ENCODE results near the gene TANGO2. TPM values are rescaled to one million over a fixed set of nuclear protein-coding genes. Genes with fewer than 3 reads are reported as not detected.

TANGO2 gene
- total RNA-seq, 1 experiment from 2014 or later, result 14.6 TPM

GRCh38 chr22:20039683-20040325 lies 18.9 kb downstream of the TANGO2 start:
- Histone ChIP-seq H3K27ac (ENCODE audit: insufficient read length, low read depth, low read length) (no peak overlapping the region), H4K20me1 (ENCODE audit: control insufficient read depth, insufficient read depth, insufficient read length) (no peaks in the 10 kb centered on the region), H4K5ac (ENCODE audit: insufficient read length, low read depth, low read length) (no peak overlapping the region), H3K9me3 (ENCODE audit: control insufficient read depth, low read depth, low read length) (no peaks in the 10 kb centered on the region), H3K4me1 (ENCODE audit: insufficient read depth, low read length) (no peaks in the 10 kb centered on the region), H2BK15ac (ENCODE audit: low read depth, low read length) (no peak overlapping the region), H4K8ac (replicated peaks; ENCODE audit: insufficient read length, low read depth, low read length) (no peak overlapping the region), H2BK5ac (ENCODE audit: insufficient read length, low read length) (no peak overlapping the region), H3K4ac (ENCODE audit: low read depth, low read length) (no peak overlapping the region), H3K4me2 (ENCODE audit: insufficient read depth, insufficient read length, low read length) (no peak overlapping the region), H2AFZ (ENCODE audit: low read length) (no peak overlapping the region), H2BK12ac (ENCODE audit: insufficient read length, low read depth, low read length) (no peak overlapping the region), H2BK120ac (ENCODE audit: low read depth, low read length, poor library complexity, severe bottlenecking) (no peak overlapping the region), H3K23ac (ENCODE audit: insufficient read length, low read depth, low read length) (no peak overlapping the region), H4K91ac (ENCODE audit: insufficient read length, low read depth, low read length) (no peak overlapping the region), H3K18ac (ENCODE audit: insufficient read length, low read depth, low read length) (no peak overlapping the region), H3K79me1 (ENCODE audit: insufficient read depth, low read depth, low read length, poor library complexity, severe bottlenecking) (no peaks in the 10 kb centered on the region), H2AK5ac (ENCODE audit: insufficient read length, low read length) (no peak overlapping the region), H3K79me2 (ENCODE audit: insufficient read depth, low read length) (no peaks in the 10 kb centered on the region), H3K27me3 (ENCODE audit: insufficient read depth, low read length) (no peaks in the 10 kb centered on the region; the same call in 1 of the 2 replicates), H2BK20ac (ENCODE audit: low read depth, low read length, poor library complexity, severe bottlenecking) (no peak overlapping the region), H3K14ac (ENCODE audit: insufficient read depth, low read length) (no peak overlapping the region), H3K9ac (ENCODE audit: extremely low read depth, insufficient read length, low read length) (no peak overlapping the region), H3K56ac (ENCODE audit: insufficient read length, low read depth, low read length) (no peak overlapping the region), H3T11ph (ENCODE audit: low read length) (no peak overlapping the region), H3K23me2 (ENCODE audit: insufficient read length, low read depth, low read length, poor library complexity, severe bottlenecking) (no peaks in the 10 kb centered on the region)
- DNase-seq, result no peak
- peaks cover 0 to 8% of the 10 kb centered on the region in 2 experiments; a peak in 2 of 4 replicates for H3K4me1 Mint-ChIP-seq
- no peaks in the 10 kb centered on the region for H3K9me3 Mint-ChIP-seq
- no peak for TF ChIP-seq CTCF (conservative IDR thresholded peaks at IDR 0.05)
- WGBS (ENCODE audit: extremely low coverage, insufficient read length, low lambda C conversion rate), result no CpG with 5 or more reads among the region's 9 CpGs
- 0 out of 7 replicates have a peak overlapping the region, but pooled peaks of 1 of the 3 experiments have one; percentile 33 for H3K27ac Mint-ChIP-seq
- H3K4me3 Mint-ChIP-seq, result no peak overlapping the region
- H3K27me3 Mint-ChIP-seq (ENCODE audit: low read depth), result no peaks in the 10 kb centered on the region; the same call in 1 of the 2 replicates
- peaks cover 0 to 10% (median 0%) of the 10 kb centered on the region in 3 experiments; a peak in 2 of 7 replicates for H3K36me3 Mint-ChIP-seq (ENCODE audit: insufficient read depth in 1 of 3, low read depth in 3 of 3)
